Stimulated activated CD8-positive, alpha-beta memory T cell treated with anti-CD3 and anti-CD28 coated beads, Interleukin-15, amount 100 ng/mL, for 48 hours (primary cell): Measurements from ENCODE around the gene COL8A2.

Source experiments
- DNase-seq, 2 donors: peaks; one replicate each; pipeline ENCODE4 v3.0.0-alpha.2; 2020; ENCODE audit warnings: low read depth in 2 of 2

Gene COL8A2

DNA sequence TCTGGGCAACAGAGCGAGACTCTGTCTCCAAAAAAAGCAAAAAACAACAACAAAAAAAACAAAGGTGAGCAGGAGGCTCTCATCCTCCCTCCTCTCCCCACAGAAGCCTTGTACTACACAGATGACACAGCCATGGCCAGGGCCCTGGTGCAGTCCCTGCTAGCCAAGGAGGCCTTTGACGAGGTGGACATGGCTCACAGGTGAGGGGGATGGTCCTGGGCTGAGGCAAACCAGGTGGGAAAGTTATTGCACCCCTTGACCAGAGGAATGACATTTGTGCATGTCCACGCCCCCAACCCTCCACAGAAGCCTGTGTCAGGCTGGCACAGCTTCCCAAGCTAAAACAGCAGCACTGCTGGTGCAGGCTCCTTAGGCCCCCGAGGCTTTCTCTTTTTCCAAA is 33.9 kb downstream of the COL8A2 start:
- DNase-seq = no peak

DNA sequence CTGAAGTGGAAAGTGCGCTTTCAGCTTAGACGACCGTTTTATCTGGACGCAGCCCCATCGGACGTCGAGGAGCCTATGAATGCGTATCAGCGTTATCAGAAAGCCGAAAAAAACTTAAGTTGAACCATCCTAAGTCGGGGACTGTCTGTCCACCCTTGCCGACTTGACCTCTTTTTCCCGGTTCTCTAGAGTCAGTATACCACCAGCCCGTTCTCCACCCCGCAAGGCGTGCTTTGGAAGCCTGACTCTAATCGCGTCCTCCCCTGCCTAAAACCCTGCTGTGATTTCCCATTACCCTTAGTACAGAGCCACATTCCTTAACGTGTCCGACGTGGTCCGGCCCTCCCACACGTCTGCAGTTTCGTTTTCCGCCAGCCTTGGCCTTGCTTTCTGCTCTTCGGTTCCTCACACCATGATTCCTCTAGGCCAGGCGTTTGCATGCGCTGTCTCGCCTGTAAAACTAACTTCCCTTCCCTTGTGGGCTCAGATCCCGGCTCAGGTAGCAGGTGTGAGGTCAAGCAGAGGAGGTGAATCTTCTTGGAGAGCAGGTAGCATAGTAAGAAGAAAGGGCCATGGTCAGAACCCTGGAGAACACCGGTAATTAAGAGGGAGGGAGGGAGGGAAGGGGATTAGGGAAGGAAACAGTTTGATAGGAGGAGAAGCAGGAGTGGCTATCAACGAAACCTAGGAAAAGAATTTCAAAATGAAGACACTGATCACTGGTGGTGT is 35.5 kb downstream of the COL8A2 start:
- no peak for DNase-seq

- DNase-seq = peak; percentile 87 to 88
These were observed 36.2 kb downstream of the COL8A2 start, which contains the start of gene ADPRS for GRCh38 chr1:36088577-36089392. ADPRS (plus strand) TSS chr1:36088892; CDS start chr1:36088905, 13 bp downstream.

GRCh38 chr1:36088265-36088576 is 36.8 kb downstream of the COL8A2 start:
- DNase-seq = no peak

- no peak for DNase-seq
These were observed 37.5 kb downstream of the COL8A2 start for GRCh38 chr1:36087233-36088123.

DNA sequence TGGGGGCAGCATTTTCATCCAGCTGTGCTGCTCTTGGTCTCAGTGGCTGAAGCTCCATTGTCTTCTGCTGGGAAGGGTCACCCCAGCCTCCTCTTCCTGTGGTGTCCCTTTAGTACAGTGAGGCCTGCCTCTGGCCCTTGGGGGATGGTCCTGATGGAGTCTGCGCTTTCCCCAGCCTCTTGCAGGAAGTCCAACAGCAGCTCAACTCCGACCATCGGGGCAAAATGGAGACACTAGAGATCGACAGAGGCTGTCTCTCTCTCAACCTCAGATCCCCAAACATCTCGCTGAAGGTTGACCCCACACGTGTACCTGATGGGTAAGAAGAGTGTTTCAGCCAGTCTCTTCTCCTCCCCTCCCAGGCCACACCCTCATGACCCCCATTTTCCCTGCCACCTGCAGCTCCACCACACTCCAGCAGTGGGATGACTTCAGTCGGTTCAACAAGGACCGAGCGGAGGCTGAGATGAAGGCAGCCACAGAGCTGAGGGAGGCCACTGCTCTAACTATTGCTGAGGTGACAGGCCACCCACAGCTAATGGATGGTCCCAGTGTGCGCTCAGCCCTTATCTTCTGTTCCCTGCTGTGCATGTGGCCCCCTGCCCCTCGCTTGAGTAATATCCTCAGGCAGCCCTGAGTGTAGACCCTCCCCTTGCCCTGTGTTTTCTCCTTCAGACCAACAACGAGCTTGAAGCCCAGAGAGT is 38.3 kb downstream of the COL8A2 start:
- no peak for DNase-seq

DNA sequence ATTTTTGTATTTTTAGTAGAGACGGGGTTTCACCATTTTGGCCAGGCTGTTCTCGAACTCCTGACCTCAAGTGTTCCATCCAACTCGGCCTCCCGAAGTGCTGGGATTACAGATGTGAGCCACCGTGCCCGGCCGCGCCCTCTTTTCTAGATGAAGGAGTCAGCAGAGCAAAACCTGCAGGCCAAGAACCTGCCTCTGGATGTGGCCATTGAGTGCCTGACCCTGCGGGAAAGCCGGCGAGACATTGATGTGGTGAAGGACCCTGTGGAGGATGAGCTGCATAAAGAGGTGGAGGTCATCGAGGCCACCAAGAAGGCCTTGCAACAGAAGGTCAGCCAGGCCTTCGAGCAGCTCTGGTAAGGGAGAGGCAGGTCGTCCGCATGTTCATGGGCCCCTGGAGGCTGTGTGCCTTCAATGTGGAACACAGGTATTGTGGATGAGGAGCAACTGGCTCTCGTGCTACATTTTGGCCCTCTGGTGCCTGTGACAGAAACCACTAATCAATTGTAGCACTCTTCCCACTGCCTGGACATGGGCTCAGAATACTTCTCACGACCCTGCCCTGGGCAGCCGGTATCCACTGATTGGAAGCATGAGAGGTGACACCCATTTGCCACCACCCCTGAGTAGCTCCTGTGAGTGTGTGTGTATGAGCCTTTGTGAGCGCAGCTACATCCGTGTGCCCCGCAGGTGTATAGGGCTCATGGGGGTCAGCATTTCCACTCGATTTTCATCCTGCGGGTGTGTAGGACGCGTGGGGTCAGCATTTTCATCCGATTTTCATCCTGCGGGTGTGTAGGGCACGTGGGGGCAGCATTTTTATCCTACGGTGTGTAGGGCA is 39.1 kb downstream of the COL8A2 start:
- DNase-seq = no peak

DNA sequence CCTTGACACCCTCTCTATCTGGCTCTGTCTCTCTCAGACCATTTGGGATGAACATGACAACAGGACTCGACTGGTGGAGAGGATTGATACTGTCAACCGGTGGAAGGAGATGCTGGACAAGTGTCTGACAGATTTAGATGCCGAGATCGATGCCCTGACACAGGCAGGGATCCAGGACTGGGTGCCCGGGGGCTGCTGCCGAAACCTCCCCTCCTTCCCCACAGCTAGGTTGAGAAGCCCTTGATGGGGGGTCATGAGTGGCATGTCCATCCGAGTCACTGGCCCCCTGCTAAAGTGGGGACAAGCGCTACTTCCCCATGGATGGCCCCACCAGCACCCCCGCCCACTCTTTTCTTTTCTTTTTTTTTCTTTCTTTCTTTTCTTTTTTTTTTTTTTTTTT is 39.9 kb downstream of the COL8A2 start:
- DNase-seq = no peak

- no peak for DNase-seq
These were observed 40.4 kb downstream of the COL8A2 start for GRCh38 chr1:36084497-36085115.

GRCh38 chr1:36083635-36084496 is 41.2 kb downstream of the COL8A2 start, which contains the start of gene TEKT2:
TEKT2 (plus strand) TSS chr1:36084094; CDS start chr1:36084922, 828 bp downstream.
- no peak for DNase-seq

DNA sequence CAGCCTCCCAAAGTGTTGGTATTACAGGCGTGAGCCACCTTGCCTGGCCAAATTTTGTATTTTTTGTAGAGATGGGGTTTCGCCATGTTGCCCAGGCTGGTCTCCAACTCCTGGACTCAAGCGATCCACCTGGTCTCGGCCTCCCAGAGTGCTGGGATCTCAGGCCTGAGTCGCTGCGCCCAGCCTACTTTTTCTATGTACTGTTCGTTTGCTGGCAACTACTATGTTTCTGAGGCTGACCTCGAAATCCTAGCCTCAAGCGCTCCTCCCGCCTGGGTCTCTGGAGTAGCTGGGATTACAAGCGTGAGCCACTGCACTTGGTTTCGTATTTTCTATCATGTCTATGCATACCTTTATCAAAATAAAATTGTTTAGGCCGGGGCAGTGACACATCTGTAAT is 41.8 kb downstream of the COL8A2 start:
- DNase-seq = no peak

DNA sequence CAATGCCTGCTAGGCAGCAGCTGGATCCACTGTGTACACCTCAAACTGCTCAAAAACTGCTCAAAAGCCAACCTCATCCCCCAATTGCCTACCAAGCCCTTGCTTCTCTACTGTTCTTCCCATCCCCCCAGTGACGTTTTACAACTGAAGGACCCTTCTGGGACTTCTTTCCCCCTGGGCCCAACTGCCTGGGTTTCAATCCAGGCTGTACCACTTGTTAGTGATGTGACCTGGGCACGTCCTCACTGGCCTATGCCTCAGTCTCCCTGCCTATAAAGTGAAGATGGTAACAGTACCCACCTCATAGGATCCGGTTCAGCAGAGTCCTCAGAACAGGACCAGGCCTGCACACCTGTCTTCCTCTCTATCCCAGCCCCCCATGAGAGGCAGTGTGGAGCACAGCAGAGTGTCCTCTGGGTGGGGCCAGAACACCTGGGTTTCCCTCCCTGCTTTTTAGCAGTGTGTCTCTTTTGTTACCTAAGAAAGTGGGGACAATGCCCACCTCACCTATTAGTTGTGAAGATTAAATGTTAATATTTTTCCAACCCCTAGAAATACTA is 43.0 kb downstream of the COL8A2 start:
- DNase-seq = no peak

DNA sequence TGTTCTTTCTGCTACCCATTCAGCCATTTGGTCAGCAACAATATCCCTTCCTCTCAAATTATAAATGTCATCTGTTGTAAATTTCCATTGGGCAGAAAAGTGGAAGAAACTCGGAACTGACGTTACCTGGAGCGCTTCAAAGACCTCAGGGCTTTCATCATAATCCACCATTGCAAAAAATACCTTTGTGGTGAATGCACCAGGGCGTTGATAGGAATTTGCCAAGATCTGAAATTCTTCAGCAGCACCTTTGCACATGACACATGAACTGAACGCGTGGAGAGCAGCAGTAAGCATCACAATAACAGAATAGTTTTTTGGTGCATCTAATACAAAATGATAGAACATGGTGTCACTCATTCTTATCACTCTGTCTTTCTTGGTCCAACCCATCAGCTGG is 44.2 kb downstream of the COL8A2 start:
- DNase-seq = no peak

DNA sequence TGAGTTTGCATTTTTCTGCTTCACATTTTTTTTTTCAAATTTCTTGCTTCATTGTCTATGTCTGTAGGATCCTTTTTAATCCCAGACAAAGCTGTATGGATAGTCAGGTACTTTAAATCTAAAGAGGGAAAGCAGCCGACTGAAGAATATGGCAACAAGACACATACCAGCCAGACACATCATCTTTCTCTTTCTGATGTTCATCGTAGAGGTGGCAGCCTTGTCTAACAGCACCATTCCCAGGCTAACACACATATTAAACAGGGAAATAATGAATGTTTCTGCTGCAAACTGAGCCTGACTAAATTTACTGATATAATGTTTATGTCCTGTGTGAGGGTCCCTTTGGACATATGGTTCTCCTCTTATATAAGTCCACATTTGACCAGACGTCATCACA is 44.8 kb downstream of the COL8A2 start:
- DNase-seq = no peak

DNA sequence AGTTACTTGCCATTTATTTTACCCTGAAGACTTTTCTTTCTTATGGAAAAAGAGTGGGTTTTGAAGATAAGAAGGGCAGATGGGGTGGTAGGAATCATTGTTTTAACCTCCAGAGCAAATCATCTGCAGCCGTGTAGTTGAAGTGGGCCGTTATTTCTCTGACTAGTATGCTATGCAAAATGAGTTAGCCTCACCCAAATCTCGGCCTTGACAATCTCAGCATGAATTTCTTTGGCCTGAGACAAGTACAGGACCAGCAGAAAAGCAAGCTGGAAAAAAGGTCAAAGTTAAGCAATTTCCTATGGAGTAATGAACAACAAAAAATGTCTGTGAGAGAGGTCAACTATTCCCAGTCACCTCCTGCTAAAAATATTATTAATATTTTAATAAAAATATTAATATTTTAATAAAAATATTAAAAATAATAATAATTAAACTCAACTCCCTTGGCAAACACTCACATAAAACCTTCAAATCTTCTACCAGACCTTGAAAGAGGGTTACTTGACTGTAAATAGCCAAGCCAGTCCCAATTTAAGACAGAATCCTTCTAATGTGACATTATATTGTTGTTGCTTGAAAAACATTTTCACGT is 47.9 kb downstream of the COL8A2 start:
- no peak for DNase-seq

- DNase-seq = no peak
These were observed 54.7 kb downstream of the COL8A2 start for GRCh38 chr1:36070349-36070748.

DNA sequence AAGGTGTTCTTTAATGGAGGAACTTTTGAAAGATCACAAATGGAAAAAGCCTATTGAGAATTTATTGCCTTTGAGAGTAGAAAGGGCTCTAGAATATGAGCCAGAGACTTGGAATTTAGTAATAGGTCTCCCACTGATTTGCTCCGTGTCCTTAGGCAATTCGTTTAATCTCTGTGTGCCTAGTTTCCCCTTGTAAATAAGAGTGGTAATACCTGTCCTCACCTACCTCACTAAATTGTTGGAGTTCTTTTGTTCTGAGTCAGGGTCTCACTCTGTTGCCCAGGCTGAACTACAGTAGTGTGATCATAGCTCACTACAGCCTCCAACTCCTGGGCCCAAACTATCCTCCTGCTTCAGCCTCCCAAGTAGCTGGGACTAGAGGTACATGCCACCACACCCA is 56.2 kb downstream of the COL8A2 start:
- no peak for DNase-seq

GRCh38 chr1:36067871-36068270 is 57.2 kb downstream of the COL8A2 start:
- DNase-seq = no peak
